Activated naive CD4-positive, alpha-beta T cell treated with anti-CD3 and anti-CD28 coated beads, Interleukin-2, amount 10 ng/mL, durations not matched to agents 7 days and 5 days (primary cell): ENCODE data around the gene RP9.
A peak's percentile ranks its signal among the peaks of the same experiment; 100 is the strongest.

ENCODE experiments used
- CTCF ChIA-PET: fragments of 350-600 bp; sonication (Branson Sonifier 250); formaldehyde crosslinking; loops from one replicate; lab custom pipeline; 2021; ENCODE audit warnings: antibody characterized with exemption; lab: Charles Lee
- DNase-seq: peaks from one replicate; pipeline ENCODE4 v3.0.0-alpha.2; 2020
- H3K27ac Mint-ChIP-seq: one replicate; pipeline ENCODE4 v1.8.0; 2021; ENCODE audit warnings: mild to moderate bottlenecking, moderate library complexity, mixed read lengths
- H3K27me3 Mint-ChIP-seq: one replicate; pipeline ENCODE4 v1.8.0; 2021; ENCODE audit warnings: mild to moderate bottlenecking, mixed read lengths
- H3K36me3 Mint-ChIP-seq: one replicate; pipeline ENCODE4 v1.8.0; 2021; ENCODE audit warnings: mixed read lengths
- H3K4me1 Mint-ChIP-seq: one replicate; pipeline ENCODE4 v1.8.0; 2021; ENCODE audit warnings: mixed read lengths
- H3K4me3 Mint-ChIP-seq: one replicate; pipeline ENCODE4 v1.8.0; 2021; ENCODE audit warnings: mild to moderate bottlenecking, moderate library complexity, mixed read lengths
- H3K9me3 Mint-ChIP-seq: one replicate; pipeline ENCODE4 v1.8.0; 2021; ENCODE audit warnings: mixed read lengths

Gene RP9

DNA sequence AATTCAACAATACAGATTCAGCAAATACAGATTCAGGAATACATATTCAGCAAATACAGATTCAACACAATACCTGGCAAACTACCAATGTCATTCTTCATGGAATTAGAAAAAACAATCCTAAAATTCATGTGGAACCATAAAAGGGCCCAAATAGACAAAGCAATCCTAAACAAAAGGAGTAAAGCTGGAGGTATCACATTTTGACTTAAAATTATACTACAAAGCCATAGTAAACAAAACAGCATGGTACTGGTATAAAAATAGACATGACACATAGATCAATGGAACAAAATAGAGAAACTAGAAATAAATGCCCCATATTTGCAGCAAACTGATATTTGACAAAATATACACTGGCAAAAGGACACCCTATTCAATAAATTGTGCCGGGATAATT is 43.2 kb downstream of the RP9 start:
- Mint-ChIP-seq H3K36me3 (peaks cover 6% of the 10 kb centered on the region), H3K9me3 (peaks cover 32% of the 10 kb centered on the region), H3K4me3 (no peak overlapping the region), H3K27me3 (peaks cover 25% of the 10 kb centered on the region), H3K27ac (no peak overlapping the region), H3K4me1 (peaks cover 16% of the 10 kb centered on the region)
- CTCF ChIA-PET = no interaction called here
- DNase-seq = no peak

DNA sequence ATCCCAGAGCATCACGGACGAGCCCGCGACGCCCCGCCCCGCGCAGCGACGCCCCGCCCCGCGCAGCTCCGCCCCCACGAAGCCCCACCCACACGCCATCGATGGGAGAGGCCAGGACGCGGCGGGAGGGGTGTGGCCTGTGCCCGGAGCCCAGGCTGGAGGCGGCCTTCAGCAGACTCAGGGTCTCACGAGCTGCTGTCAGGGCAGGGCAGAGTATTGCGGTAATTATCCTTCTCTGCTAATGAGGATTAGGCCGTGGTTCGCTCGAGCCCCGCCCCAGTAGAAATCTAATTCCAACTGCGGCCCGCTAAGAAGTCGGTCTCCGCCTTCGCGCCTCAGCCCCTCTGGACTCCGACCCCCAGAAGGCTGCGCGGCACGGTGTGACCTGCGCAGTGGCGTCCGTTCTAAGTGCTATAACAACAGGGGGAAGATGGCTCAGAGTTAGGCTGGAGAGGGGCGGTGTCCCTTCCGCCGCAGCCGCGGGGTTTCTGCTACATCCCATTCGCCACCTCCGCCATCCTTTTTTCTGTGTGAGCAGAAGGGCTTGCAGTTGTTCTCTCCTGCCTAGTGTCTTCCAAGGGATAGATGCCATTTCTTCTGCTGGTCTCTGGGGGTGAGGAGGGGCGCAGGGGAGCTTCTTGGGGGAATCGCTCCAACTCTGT is 46.3 kb downstream of the RP9 start:
- CTCF ChIA-PET = interaction anchor here (0.6 to 1.8 kb wide), 4 partner anchors 14 to 46 kb away, joined by 3 to 5 read pairs (median 4); partner anchors contain the start of gene RP9
- Mint-ChIP-seq H3K27ac (peak overlapping the region; percentile 96), H3K4me3 (peak overlapping the region; percentile 85), H3K36me3 (peaks cover 23% of the 10 kb centered on the region), H3K4me1 (peaks cover 39% of the 10 kb centered on the region), H3K27me3 (peaks cover 16% of the 10 kb centered on the region), H3K9me3 (peaks cover 14% of the 10 kb centered on the region)
- peak; percentile 94 for DNase-seq

DNA sequence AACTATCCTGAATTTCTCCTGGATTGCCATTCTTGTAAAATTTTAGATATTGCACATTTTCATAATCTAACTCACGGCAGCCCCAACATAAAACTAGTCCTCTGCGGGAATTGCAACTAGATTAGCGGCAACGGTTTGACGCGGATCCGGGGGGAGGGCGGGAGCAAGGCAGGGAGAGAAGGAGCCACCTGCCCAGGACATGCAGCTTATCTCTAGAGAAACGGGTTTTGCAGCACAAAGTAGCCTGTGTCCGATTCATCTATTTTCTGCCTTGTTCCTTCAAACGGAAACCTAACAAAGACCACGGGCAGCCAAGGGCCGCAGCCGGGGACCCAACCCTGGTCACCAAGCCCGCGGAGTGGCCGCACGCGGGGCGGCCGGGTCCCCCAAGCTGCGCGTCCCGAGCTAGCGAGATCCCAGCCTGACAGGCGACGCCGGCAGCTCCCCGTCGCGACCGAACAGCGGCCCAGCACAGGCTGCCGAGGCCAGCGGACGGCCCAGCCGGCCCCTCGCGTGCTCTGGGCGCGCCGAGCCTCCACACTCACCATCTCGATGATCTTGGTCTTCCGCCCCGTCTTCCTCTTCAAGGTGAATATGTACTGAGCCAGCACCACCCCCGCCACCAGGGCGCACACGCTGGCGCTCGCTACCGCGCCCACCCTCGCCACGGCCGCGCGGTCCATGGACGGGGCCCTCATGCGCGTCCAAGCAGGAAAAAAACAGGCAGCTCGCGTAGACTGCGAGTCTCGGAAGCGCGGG is 47.0 kb downstream of the RP9 start, which contains the start of gene NT5C3A:
Gene NT5C3A, minus strand, starts transcription at position 754 of the 759 bp plus-strand sequence. Its CDS starts 71 bp downstream, at position 683.
- H3K4me3 Mint-ChIP-seq = peak within 1 kb of the TSS; percentile 85
- peaks cover 24% of the 10 kb centered on the region for H3K36me3 Mint-ChIP-seq
- CTCF ChIA-PET = interaction anchor here (0.6 to 1.8 kb wide), 5 partner anchors 12 to 163 kb away, joined by 3 to 5 read pairs (median 3); partner anchors contain the start of gene RP9
- peak within 1 kb of the TSS; percentile 96 for H3K27ac Mint-ChIP-seq
- H3K4me1 Mint-ChIP-seq = peaks cover 44% of the 10 kb centered on the region
- DNase-seq = peak; percentile 53
- peaks cover 16% of the 10 kb centered on the region for H3K27me3 Mint-ChIP-seq
- peaks cover 14% of the 10 kb centered on the region for H3K9me3 Mint-ChIP-seq

DNA sequence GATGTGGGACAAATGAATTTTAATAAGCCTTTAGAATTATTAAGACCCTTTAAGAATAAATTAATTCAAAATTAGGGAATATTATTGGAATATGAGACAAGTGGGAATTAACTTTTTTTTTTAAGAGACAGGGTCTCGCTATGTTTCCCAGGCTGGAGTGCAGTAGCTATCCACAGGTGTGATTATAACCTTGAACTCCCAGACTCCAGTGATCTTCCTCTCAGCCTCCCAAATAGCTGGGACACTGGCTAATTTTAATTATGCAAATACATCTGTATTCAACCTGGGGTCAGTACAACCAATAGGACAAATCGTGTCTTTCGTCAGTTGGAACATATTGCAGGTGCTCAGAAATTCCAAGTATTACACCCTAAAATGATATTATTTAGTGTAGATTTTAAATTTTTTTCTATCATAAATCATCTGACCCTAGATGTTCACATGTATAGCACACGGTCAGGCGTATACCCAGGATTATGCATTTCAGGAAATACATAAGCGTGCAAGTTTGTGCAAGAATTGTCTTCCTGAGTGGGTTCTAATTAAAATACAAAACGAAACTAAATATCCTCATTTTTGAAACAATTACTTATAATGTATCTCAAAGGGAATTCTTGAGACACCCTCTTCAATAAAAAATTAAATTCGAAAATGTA is 47.8 kb downstream of the RP9 start:
- Mint-ChIP-seq H3K27ac (peak overlapping the region; percentile 89), H3K9me3 (peaks cover 11% of the 10 kb centered on the region), H3K36me3 (peaks cover 24% of the 10 kb centered on the region), H3K27me3 (peaks cover 15% of the 10 kb centered on the region), H3K4me3 (peak overlapping the region; percentile 85), H3K4me1 (peaks cover 44% of the 10 kb centered on the region)
- no peak for DNase-seq
- CTCF ChIA-PET = interaction anchor here (0.6 to 1.8 kb wide), 6 partner anchors 12 to 261 kb away, joined by 3 to 5 read pairs (median 4); partner anchors contain the start of gene RP9

DNA sequence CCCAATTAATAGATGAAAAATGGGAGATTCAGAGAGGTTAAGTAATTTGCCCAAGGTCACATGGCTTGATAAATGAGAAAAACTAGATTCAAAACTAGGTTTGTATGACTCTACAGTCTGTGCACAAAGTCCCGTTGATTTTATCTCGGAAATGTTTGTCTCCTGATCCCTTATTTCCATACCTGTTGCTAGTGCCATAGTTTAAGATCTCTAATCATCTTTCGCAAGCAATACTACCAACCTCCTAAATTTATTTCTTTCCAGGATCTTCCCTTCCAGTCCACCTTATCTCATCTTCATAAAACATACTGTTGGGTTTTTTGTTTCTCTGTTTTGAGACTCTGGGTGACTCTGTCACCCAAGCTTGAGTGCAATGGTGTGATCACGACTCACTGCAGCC is 49.6 kb downstream of the RP9 start:
- DNase-seq = no peak
- Mint-ChIP-seq H3K27ac (no peak overlapping the region), H3K4me3 (no peak overlapping the region), H3K4me1 (peaks cover 59% of the 10 kb centered on the region), H3K36me3 (peaks cover 30% of the 10 kb centered on the region), H3K27me3 (peaks cover under 1% of the 10 kb centered on the region), H3K9me3 (no peaks in the 10 kb centered on the region)
- CTCF ChIA-PET = interaction anchor here (1.4 kb wide), 1 partner anchor 19 kb away, joined by 6 read pairs; no protein-coding TSS in a partner anchor

DNA sequence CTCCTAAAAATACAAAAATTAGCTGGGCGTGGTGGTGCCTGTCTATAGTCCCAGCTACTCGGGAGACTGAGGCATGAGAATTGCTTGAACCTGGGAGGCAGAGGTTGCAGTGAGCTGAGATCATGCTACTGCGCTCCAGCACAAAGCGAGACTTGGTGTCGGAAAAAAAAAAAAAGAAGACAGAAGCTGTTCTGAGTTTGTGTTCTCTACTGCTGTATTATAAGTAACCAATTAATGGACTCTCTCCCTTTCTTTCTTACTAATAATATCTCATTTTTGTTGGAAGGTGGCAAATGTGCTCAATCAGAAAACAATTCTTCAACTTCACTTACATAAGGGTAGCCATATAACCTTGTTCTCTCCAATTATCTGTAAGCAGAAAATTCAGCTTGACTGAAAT is 54.0 kb downstream of the RP9 start:
- Mint-ChIP-seq H3K27ac (peak overlapping the region; percentile 81), H3K4me3 (no peak overlapping the region), H3K4me1 (peaks cover 67% of the 10 kb centered on the region), H3K9me3 (no peaks in the 10 kb centered on the region), H3K27me3 (no peaks in the 10 kb centered on the region), H3K36me3 (peaks cover 23% of the 10 kb centered on the region)
- DNase-seq = no peak
- CTCF ChIA-PET = interaction anchor here (1.6 kb wide), 1 partner anchor 52 kb away, joined by 5 read pairs; no protein-coding TSS in a partner anchor

DNA sequence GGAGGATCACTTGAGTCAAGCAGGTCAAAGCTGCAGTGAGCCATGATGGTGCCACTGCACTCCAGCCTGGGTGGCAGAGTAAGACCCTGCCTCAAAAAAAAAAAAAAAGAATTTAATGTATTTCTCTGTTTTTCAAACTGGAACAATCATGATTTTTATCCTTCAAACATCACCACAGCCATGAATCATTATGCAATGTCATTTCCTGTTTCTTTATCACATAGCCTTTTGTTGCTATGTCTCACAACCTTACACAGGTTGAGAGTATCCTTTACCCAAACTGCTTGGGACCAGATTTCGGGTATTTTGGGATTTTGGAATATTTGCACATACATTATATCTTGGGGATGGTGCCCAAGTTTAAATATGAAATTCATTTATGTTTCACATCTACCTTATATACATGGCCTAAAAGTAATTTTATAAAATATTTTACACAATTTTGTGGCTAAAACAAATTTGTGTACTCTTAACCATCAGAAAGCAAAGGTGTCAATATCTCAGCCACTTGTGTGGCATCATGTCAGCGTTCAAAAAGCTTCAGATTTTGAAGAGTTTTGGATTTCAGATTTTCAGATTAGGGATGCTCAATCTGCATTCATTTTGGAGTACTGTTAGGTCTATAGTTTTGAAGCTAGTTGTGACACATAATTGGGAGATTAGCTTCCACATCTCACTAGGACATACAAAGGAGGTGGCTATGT is 54.8 kb downstream of the RP9 start:
- no peak overlapping the region for H3K4me3 Mint-ChIP-seq
- H3K27ac Mint-ChIP-seq = peak overlapping the region; percentile 81
- CTCF ChIA-PET = interaction anchor here (0.7 to 1.6 kb wide), 4 partner anchors 12 to 208 kb away, joined by 5 to 7 read pairs (median 5); no protein-coding TSS in a partner anchor
- no peak for DNase-seq
- peaks cover 61% of the 10 kb centered on the region for H3K4me1 Mint-ChIP-seq
- H3K27me3 Mint-ChIP-seq = no peaks in the 10 kb centered on the region
- no peaks in the 10 kb centered on the region for H3K9me3 Mint-ChIP-seq
- peaks cover 18% of the 10 kb centered on the region for H3K36me3 Mint-ChIP-seq

DNA sequence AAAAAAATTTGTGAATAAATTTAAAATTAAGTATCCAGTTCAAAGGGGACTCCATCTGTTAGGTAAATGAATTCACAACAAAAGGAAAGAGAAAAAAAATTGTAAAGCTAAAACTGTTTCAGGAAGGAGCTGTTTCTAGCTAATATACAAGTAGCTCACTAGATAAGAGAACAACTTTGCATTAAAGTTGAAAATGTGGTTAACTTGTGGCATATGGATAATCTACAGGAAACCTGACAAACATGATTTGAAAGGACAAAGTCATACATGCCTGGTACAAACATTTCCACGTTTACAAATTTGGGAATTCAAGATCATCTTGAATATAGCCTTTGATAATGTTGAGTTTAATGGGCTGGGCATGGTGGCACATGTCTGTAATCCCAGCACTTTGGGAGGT is 55.5 kb downstream of the RP9 start:
- Mint-ChIP-seq H3K36me3 (peaks cover 14% of the 10 kb centered on the region), H3K4me3 (no peak overlapping the region), H3K27ac (peak overlapping the region; percentile 81), H3K4me1 (peaks cover 58% of the 10 kb centered on the region), H3K27me3 (no peaks in the 10 kb centered on the region), H3K9me3 (no peaks in the 10 kb centered on the region)
- no peak for DNase-seq
- CTCF ChIA-PET = interaction anchor here (0.6 to 1.3 kb wide), 6 partner anchors 11 to 253 kb away, joined by 3 to 7 read pairs (median 4); no protein-coding TSS in a partner anchor

DNA sequence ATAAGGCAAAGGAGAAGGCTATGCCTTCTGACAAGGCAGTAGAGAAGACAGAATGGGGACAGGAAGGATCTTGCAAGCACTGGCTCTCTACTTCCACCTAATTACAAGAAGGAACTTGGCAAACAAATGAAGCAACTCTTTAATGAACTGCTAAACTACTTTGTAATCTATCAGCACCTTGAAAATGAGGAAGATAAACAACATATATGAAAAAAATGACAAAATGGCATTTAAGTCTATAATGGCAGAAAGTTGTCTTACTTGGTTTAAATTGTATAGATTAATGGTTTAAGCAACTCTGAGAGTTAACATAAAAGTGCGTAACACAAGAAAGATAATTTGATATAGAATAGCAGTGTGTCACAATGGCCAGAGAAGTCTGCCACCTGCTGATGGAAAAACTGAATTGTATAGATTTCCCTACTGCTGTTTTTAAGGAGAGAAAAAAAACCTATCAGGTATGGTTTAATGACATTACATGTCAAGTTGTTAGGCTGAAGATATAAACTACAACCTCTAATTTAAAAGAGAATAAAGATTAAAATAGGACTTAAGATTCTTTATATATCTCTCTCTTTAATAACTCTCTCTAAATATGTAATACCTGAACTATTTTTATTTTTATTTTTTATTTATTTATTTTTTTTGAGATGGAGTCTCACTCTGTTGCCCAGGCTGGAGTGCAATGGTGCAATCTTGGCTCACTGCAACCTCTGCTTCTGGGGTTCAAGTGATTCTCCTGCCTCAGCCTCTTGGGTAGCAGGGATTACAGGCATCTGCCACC is 58.5 kb downstream of the RP9 start:
- Mint-ChIP-seq H3K36me3 (peaks cover 7% of the 10 kb centered on the region), H3K4me3 (no peak overlapping the region), H3K9me3 (no peaks in the 10 kb centered on the region), H3K4me1 (peaks cover 54% of the 10 kb centered on the region), H3K27me3 (no peaks in the 10 kb centered on the region), H3K27ac (no peak overlapping the region)
- CTCF ChIA-PET = interaction anchor here (1.0 to 2.1 kb wide), 4 partner anchors 10 to 204 kb away, joined by 3 to 12 read pairs (median 6); partner anchors contain the start of gene RP9
- peak; percentile 36 for DNase-seq

DNA sequence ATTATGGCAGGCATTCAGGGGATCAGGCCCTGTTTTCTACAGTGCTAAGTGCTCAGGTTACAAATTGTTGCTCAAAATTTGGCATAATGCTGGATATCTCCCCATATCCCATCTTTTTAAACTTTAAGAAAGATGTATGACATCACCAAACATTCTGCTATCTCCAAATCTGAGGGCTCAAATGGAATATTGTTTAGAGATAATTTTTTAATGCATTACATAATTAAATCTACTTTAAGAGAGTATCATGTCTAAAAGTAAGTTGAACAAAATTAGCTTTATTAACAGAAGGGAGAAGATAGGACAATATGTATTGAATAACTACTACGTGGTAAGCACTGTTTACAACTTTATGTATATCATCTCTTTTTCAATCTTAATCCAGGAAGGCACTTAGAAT is 60.5 kb downstream of the RP9 start:
- no peaks in the 10 kb centered on the region for H3K27me3 Mint-ChIP-seq
- no peak for DNase-seq
- CTCF ChIA-PET = interaction anchor here (0.8 to 2.1 kb wide), 3 partner anchors 14 to 356 kb away, joined by 3 to 12 read pairs (median 4); partner anchors contain the start of gene NT5C3A
- peaks cover 45% of the 10 kb centered on the region for H3K4me1 Mint-ChIP-seq
- no peaks in the 10 kb centered on the region for H3K9me3 Mint-ChIP-seq
- H3K27ac Mint-ChIP-seq = no peak overlapping the region
- H3K36me3 Mint-ChIP-seq = peaks cover 3% of the 10 kb centered on the region
- no peak overlapping the region for H3K4me3 Mint-ChIP-seq

DNA sequence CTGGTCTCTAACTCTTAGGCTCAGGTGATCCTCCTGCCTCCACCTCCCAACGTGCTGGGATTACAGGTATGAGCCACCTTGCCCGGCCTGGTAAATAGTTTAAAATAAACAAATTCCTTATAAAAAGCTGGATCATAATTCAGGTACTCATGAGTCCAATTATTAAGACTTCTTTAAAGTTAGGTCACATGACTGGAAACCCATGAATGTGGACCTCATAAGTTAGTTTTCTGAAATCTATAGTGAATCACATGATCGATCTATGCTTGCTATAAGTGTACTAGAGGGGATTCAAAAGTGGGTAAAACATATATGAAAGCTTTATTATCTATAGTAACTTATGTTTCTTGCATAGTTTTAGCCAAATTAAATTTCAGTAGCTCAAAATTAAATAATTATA is 60.9 kb downstream of the RP9 start:
- Mint-ChIP-seq H3K9me3 (no peaks in the 10 kb centered on the region), H3K36me3 (peaks cover 3% of the 10 kb centered on the region), H3K27me3 (no peaks in the 10 kb centered on the region), H3K4me3 (no peak overlapping the region), H3K27ac (no peak overlapping the region), H3K4me1 (peaks cover 46% of the 10 kb centered on the region)
- no peak for DNase-seq
- CTCF ChIA-PET = interaction anchor here (0.8 to 2.1 kb wide), 3 partner anchors 14 to 355 kb away, joined by 3 to 12 read pairs (median 4); partner anchors contain the start of gene NT5C3A

DNA sequence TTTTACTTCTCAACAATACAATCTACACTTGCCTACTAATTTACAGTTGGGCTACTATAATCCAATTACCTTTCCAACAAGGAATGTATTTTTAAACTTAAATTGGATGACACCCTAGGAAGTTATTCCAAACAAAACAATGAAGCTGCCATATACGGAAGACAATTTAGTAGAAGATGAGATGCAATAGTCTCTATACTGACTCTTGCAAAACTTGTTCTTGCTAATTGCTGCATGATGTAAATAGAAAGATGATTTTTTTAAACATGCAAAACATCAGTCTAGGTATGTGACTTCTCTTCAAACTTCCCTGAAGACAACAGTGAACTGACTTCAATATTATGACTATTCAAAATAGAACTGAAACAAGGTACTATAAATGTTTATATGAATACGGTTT is 64.2 kb downstream of the RP9 start:
- peaks cover 37% of the 10 kb centered on the region for H3K4me1 Mint-ChIP-seq
- H3K9me3 Mint-ChIP-seq = no peaks in the 10 kb centered on the region
- H3K4me3 Mint-ChIP-seq = no peak overlapping the region
- H3K27me3 Mint-ChIP-seq = no peaks in the 10 kb centered on the region
- H3K36me3 Mint-ChIP-seq = peaks cover 1% of the 10 kb centered on the region
- H3K27ac Mint-ChIP-seq = no peak overlapping the region
- CTCF ChIA-PET = no interaction called here
- DNase-seq = no peak
